Esophagus squamous epithelium (tissue), 4 donors: ENCODE results near the gene L2HGDH.

Experiments
- POLR2A ChIP-seq, 4 donors: fragments of 450-650 bp; IDR thresholded peaks; one replicate each; pipeline ENCODE4 v1.6.1; 2017; ENCODE audit warnings: antibody characterized with exemption in 4 of 4, mild to moderate bottlenecking in 4 of 4, moderate library complexity in 3 of 4
- TF ChIP-seq, protein P1 (sequence below), 6 experiments: fragments of 450-650 bp in 4 of 6; fragments of 200-600 bp in 2 of 6; sonication (generic) in 2 of 6; IDR thresholded peaks; one replicate each; pipeline ENCODE4 v1.5.1; 2016 to 2019; ENCODE audit warnings: antibody characterized with exemption in 6 of 6, mild to moderate bottlenecking in 4 of 6, moderate library complexity in 4 of 6

DNA sequence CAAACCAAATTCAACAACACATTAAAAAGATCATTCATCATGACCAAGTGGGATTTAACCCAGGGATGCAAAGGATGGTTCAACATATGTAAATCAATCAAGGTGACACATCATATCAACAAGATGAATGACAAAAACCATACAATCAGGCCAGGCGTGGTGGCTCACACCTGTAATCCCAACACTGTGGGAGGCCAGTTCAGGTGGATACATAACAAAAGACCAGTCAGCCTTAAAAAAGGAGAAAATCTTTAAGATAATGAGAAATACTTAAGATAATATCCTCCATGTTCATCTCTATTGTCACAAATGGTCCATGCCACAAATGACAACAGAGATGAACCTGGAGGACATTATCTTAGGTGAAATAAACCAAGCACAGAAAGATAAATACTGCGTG is 12.4 kb downstream of the L2HGDH start:
- TF ChIP-seq, protein P1, sequence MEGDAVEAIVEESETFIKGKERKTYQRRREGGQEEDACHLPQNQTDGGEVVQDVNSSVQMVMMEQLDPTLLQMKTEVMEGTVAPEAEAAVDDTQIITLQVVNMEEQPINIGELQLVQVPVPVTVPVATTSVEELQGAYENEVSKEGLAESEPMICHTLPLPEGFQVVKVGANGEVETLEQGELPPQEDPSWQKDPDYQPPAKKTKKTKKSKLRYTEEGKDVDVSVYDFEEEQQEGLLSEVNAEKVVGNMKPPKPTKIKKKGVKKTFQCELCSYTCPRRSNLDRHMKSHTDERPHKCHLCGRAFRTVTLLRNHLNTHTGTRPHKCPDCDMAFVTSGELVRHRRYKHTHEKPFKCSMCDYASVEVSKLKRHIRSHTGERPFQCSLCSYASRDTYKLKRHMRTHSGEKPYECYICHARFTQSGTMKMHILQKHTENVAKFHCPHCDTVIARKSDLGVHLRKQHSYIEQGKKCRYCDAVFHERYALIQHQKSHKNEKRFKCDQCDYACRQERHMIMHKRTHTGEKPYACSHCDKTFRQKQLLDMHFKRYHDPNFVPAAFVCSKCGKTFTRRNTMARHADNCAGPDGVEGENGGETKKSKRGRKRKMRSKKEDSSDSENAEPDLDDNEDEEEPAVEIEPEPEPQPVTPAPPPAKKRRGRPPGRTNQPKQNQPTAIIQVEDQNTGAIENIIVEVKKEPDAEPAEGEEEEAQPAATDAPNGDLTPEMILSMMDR (IDR thresholded peaks at IDR 0.05), result no peak
- no peak for TF ChIP-seq POLR2A (IDR thresholded peaks at IDR 0.05)
